Left hindlimb (tissue), 1 donor: ENCODE results near the gene CTNNA1.
A peak's percentile ranks its signal among the peaks of the same experiment; 100 is the strongest.
"Not testable (repeated sequence)": the region's sequence is repeated elsewhere in the genome, so short reads cannot be mapped to it uniquely, and the experiment has no call there.

Experiments
- DNase-seq: peaks from one replicate; pipeline ENCODE4 v3.0.0-alpha.2; 2018

The CTNNA1 gene, protein sequence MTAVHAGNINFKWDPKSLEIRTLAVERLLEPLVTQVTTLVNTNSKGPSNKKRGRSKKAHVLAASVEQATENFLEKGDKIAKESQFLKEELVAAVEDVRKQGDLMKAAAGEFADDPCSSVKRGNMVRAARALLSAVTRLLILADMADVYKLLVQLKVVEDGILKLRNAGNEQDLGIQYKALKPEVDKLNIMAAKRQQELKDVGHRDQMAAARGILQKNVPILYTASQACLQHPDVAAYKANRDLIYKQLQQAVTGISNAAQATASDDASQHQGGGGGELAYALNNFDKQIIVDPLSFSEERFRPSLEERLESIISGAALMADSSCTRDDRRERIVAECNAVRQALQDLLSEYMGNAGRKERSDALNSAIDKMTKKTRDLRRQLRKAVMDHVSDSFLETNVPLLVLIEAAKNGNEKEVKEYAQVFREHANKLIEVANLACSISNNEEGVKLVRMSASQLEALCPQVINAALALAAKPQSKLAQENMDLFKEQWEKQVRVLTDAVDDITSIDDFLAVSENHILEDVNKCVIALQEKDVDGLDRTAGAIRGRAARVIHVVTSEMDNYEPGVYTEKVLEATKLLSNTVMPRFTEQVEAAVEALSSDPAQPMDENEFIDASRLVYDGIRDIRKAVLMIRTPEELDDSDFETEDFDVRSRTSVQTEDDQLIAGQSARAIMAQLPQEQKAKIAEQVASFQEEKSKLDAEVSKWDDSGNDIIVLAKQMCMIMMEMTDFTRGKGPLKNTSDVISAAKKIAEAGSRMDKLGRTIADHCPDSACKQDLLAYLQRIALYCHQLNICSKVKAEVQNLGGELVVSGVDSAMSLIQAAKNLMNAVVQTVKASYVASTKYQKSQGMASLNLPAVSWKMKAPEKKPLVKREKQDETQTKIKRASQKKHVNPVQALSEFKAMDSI

DNA sequence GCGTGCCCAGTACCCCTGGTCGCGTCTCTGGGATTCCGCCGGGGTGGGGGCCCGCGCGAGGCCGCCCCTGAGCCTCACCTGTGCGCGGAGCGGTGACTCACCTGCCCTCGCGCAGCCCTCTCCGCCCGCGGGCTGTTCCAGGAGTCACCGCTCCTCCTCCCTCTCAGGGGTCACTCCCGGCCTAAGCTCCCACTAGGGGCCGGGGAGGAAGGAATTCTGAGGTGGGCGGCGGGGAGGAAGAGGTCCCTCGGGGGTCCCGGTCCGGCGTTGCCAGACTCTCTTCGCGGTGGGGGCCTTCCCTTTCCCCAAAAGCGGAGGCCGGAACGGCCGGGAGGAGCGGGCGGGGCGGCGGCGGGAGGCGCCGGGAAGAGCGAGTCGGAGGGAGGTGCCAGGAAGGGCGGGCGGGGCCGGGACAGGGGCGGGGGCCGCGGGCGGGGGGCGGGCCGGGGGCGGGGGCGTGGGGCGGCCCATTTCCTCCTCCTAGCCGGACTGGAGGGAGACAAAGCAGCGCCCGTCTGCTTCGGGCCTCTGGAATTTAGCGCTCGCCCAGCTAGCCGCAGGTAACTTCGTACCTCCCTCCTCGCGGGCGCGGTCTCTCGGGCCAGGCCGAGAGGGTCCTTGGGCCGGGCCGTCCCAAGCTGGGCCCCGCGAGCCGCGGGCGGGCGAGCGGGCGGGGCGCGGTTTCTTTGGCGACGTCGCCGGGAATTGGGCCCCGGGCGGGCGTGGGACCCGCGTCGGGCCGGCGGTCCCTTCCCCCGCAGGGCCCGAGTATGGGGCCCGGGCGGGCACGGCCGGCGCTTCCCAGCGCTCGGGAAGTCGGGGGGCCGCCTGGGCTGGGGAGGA is at the start of gene CTNNA1:
Gene CTNNA1, plus strand, starts transcription at position 475 of the 843 bp plus-strand sequence. CDS start 28,500 bp downstream, outside the sequence.
- DNase-seq: peak; percentile 91

DNA sequence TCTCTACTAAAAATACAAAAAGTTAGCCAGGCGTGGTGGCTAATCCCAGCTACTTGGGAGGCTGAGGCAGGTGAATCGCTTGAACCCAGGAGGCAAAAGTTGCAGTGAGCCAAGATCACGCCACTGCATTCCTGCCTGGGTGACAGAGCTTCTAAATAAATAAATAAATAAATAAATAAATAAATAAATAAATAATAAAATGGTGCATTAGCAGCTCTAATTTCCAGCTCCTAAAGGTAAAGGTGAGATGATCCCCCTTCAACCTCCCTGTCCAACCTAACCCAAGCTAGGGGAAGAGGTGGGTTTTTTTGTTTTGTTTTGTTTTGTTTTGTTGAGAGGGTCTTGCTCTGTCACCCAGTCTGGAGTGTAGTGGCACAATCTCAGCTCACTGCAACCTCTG is 49.4 kb upstream of the CTNNA1 start:
- DNase-seq: not testable (repeated sequence)

DNA sequence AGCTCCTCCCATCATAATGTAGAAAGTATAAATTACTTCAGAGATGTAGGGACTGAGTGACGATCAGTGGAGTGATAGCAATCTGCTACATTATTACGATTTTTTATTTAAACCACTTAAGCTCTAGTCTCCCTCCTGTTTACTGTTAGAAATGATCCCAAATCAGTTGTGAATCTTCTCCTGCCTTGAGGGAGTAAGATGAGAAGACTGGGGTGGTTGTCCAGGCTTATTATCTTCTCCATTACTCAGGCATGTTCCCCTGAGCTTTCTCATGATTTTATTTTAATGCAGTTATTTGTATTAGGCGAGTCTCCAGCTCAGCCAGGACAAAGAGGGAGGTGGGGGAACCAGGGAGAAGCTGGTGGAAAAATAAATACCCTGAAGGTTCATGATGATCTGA is 48.2 kb upstream of the CTNNA1 start:
- DNase-seq: no peak

DNA sequence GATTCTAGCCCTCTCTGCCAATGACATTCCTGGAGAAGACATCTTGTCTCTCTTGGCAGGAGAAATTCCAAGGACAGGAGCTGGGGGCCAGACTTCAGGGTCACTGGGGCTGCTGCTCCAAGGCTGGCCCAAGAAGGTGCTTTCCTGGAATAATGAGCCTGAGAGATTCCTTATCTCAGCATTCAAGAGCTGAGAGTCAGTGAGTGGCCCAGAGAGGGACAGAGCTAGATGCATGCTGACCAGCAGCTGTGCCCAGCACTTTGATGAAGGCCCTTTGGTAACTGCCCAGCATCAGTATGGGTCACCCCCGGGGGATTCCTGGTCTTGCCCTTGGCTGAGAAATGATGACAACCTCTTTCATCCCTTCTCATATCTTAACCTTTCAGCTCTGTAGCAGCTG is 47.7 kb upstream of the CTNNA1 start:
- no peak for DNase-seq

DNA sequence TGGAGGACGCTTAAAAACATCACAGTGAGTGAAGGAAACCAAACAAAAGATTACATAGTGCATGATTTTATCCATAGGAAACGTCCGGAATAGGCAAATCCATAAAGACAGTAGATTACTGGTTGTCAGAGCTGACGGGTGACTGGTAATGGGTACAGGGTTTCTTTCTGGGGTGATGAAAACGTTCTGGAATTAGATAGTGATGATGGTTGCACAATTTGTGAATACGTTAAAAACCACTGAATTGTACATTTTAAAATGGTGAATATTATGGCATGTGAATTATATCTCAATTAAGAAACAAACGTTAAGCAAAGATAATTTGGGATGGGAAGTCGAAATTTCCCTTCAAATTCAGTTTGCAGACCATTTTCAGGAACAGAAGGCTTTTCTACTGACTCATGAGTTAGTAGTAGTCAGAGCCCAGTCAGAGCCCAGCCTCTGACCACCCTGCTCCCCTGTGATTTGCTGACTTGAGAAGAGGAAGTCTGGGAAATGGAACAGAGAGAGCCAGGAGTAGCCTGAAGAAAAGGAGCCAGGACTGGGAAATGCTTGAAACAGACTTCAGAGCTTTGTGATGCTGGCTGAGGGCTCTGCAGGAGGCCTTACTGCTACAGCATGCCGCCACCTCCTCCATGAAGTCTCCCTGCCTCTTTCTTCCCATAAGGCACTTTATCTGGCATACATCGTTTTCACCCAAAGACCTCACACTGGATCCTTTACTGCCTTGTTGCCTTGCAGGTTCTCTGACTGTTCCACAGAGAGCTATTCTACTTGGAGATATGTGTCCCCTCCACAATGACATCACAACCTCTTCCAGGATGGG is 46.4 kb upstream of the CTNNA1 start:
- no peak for DNase-seq

DNA sequence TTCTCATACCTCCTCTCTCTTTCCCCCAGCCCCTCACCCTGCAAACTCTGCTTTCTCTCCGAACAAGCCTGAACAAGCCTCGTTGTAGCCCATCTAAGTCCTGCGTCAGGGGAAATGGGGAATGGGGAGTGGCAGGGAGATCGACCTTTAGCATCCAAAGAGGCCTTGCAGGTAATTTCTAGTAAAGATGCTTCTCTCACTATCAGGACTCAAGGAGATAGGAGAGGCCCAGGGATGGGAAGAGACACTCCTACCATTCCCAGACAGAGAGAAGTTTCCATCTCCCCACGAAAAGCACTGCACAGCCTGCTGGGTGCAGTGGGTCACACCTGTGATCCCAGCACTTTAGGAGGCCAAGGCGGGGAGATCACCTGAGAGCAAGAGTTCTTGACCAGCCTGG is 44.4 kb upstream of the CTNNA1 start:
- DNase-seq: no peak

DNA sequence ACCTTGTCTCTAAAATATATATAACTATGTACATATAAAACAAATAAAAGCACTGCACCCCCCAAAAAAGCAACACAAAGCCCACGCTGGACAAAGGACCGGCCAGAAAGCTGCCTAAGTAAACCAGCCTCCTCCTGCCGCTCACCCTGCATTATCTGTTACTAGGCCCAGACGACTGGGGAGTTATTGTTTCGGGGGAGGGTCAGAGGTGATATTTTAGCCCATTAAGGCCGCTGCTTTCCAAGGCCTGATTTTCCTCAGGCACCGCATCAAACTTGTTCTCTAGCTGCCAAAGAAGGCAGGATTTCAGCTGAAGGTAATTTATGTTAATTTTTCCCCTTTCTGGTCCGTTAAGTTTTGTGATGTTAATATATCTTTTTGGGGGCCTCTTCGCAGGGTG is 44.0 kb upstream of the CTNNA1 start:
- no peak for DNase-seq

DNA sequence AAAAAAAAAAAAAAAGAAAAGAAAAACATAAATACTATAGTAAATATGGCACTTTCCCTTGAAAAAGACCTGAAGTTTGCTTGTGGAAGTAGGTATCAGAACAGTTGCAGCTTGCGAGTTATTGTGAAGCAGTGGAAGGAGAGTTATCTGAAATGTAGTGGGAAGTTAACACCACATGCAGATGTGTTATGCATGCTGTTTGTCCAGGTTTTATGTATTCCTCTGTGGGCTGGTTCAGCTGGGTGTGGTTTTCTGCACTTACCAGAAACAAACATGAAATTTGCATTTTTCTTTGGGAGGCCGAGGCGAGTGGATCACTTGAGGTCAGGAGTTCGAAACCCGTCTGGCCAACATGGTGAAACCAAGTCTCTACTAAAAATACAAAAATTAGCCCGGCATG is 42.1 kb upstream of the CTNNA1 start:
- no peak for DNase-seq

DNA sequence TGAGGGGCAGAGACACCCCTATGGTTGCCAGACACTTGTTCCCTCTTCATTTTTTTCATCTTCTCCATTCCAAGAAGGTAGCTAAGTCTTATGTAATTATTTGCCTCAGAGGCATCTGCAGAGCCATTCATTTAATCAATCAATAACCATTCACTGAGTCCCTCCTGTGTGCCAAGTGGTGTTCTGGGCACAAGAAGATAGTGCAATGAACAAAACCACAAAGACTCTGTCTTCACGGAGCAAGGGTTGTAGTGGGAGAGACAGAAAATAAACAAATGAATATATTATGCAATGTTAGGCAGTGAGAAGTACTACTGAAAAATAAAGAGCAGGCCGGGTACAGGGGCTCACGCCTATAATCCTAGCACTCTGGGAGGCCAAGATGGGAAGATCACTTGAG is 41.4 kb upstream of the CTNNA1 start:
- no peak for DNase-seq

DNA sequence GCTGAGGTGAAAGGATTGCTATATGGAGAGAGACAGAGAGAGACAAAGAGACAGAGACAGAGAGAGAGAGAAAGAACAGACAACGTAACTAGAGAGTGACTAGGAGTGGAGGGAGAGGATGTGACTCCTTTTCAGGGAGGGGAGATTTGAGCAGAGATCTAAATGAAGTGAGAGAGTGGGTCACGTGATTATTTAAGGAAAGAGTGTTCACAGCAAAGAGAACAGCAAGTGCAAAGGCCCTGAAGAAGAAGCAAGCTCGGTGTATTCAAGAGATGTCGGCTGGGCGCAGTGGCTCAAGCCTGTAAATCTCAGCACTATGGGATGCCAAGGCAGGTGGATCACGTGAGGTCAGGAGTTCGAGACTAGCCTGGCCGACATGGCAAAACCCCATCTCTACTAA is 40.9 kb upstream of the CTNNA1 start:
- no peak for DNase-seq

DNA sequence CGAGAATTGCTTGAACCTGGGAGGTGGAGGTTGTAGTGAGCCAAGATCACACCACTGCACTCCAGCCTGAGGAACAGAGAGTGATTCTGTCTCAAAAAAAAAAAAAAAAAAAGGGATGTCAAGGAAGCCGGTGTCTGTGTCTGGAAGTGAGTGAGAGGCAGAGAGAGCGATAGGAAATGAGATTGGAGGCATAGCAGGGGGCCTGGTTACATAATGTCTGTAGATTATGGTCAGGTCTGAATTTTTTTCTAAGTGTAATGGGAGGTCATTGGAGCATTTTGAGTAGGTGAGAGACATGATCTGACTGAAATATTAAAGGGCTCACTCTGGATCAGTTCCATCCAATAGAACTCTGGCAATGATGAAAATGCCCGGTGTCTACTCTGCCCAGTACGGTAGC is 40.4 kb upstream of the CTNNA1 start:
- DNase-seq: no peak

DNA sequence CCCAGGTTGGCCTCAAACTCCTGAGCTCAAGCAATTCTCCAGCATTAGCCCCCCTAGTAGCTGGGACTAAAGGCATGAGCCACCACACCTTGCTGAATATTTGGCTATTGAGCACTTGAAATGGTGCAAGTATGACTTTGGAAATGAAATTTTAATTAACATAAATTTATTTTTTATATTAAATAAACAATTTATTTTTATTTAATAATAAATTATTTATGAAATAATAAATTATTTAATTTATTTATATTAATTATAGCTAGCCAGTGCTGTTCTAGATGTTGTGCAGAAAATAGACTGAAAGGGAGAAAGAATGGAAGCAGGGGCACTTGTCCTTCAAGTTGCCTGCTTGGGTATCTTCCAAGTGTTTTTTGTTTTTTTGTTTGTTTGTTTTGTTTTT is 40.0 kb upstream of the CTNNA1 start:
- DNase-seq: no peak

DNA sequence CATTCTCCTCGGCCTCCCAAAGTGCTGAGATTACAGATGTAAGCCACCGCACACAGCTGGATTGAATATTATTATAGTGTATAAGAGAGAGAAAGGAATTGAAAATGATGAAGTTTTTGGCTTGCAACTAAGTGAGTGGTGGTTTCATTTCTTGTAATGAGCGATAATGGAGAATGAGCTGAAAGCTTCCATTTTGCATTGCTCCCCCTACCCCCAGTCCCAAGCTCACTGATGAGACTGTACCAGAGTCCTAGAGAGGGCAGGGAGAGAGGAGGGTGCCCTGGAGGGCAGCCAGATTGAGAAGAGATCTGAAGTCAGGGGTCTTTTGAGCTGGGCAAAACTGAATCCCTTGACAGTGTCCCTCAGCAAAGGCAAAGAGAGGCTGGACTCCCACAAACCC is 38.5 kb upstream of the CTNNA1 start:
- no peak for DNase-seq

DNA sequence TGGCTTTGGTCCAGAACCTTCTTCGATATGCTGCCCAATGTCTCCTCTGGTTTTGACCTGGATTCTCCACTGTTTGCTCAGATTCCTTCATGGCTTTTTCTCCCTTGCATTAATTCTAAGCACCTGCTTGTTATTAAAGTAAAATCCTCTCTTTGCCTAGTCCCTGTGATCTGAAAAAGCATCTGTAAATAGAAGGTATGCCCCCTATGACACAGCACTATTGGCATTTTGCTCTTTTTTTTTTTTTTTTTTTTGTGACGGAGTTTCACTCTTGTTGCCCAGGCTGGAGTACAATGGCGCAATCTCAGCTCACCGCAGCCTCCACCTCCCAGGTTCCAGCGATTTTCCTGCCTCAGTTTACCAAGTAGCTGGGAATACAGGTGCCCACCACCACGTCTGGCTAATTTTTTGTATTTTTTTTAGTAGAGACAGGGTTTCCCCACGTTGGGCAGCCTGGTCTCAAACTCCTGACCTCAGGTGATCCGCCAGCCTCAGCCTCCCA is 37.2 kb upstream of the CTNNA1 start:
- DNase-seq: not testable (repeated sequence)

DNA sequence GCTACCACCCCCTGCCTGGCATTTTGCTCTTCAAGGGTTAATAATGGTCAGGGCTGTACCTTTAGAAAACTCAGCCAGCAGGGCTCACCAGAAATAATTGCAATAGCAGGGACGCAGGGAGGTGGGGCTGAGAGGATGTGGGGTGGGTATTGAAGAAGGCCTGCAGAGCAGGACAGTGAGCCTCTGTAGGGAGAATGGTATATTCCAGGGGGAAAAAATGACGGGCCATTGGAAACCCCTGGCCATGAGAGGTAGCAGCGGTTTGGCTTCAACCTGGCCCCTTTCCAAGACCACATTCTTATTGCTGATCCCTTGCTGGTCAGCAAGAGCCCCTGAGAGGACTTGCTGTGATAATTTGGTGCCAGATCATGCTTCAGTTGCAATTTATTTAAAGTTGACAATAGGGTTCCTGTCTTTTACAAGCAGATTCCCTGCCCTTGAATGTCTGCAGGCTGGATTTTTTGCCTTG is 36.7 kb upstream of the CTNNA1 start:
- no peak for DNase-seq

DNA sequence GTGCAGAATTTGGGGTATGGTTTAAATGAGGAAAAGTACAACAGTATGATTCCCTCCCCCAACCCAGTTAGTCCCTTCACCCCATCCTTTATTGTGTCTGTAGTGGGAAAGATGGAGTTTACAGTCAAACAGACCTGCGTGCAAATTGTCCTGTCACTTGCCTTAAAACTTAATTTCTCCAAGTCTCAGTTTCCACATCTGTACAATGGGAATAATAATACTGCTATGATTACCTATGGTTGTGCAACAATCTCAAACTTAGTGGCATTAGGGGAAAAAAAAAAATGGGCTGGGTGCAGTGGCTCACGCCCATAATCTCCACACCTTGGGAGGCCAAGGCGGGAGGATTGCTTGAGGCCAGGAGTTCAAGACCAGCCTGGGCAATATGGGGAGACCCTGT is 35.8 kb upstream of the CTNNA1 start:
- no peak for DNase-seq

DNA sequence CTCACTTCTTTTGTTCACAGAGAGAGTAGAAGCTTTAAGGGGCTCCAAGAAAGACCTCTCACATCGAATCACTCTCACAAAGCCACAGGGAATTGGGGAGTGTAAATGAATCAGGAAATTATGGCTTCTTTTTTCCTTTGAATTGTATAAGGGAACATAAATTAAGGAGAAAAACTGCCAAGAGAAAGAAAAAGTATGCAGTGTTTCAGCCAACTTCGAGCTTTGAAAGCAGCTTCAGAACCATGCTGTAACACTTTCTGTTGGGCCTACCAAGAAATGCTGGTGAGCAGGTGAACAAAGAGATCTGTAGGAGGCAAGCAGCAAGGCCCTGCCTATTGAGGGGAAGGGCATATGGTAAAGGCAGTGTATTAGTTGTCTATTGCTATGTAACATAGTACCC is 33.4 kb upstream of the CTNNA1 start:
- no peak for DNase-seq

DNA sequence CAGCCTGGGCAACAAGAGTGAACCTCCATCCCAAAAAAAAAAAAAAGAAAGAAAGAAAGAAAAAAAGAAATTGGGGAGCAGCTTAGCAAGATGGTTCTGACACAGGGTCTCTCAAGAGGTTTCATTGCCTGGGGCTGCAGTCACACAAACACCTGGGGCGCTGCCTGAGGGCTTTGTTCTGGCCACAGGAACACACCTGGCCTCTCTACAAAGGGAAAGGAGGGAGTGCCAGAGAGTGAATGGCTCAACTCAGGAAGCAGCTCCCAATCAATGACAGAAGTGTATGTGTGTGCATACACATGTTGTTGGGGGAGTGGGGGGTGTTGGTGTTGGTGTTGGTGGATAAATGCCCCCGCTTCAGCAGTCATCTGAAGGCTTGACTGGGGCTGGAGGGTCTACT is 32.4 kb upstream of the CTNNA1 start:
- DNase-seq: no peak

DNA sequence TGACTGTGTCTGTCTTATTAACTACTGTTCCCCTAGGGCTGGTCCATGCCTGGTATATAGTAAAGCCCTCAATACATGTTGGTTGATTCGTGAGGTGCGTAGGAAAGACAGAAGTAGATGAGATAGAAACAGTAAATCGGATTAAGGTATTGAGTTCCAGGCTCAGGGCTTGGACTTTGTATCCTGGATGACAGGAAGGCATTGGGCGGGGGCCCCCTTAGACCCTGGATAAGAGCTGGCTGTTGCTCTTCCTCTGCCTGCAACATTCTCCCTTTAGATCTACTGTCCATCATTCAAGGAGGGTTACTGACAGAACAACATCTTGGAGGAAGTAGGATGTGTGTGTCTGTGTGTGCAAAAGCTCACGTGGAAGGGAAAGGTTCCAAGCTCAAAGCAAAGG is 31.2 kb upstream of the CTNNA1 start:
- no peak for DNase-seq

DNA sequence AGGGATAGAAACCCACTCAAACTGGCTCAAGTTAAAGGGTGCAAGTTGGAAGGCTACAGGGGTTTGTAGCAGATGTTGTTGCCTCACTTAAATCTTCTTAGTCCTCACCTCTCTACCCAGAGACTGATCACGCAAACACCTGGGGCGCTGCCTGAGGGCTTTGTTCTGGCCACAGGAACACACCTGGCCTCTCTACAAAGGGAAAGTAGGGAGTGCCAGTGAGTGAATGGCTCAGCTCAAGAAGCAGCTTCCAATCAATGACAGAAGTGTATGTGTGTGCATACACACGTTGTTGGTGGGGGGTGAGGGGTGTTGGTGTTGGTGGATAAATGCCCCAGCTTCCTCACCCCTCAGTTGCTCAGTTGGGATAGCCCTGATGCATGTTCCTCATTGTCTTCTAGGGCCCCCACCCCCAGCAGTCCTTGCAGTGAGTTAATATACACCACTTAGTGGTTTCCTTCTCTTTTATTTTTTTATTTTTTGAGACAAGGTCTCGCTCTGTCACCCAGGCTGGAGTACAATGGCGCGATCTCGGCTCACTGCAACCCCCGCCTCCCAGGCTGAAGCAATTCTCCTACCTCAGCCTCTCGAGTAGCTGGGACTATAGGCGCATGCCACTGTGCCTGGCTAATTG is 30.6 kb upstream of the CTNNA1 start:
- DNase-seq: no peak

DNA sequence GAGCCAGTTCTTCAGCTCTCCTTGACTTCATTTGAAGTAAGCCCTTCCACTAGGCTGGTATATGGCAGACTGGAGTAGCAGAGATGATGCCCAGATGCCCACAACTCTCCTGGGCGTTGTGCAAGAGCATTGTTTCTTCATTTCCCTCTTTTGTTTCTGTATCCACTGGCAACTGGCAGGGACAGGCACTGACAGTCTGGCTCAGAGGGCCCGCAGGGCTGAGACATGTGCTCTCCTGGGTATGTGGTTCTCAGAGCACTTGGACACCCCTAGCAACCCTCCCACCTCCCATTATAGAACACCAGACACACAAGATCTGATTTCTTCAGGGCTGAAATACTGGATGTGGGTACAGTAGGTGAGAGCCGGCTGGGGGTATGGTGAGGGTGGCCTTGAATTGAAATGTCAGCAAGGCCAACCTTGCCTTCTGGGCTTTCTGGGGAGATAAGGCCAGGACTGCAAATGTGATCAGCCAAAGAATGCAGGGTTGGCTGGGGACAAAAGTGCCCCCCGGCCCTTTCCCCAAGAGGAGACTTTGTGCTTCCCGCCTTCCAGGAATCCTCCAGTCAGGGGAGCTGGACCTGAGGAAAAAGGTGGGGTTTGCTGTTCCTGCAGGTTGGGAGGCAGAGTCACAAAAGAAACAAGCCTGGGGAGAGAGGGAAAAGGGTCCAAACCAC is 28.6 kb upstream of the CTNNA1 start:
- no peak for DNase-seq
